OCI-LY7 (cell line): Measurements from ENCODE around the gene TACR1. TPM values are rescaled to one million over a fixed set of nuclear protein-coding genes. Genes with fewer than 3 reads are reported as not detected.

ENCODE experiments used
- BruUV-seq: library from RNA; stranded (reverse); fragments of 400-500 nt; replicated peaks from 2 replicates; lab custom pipeline; 2021; lab: Mats Ljungman, UMichigan
- CTCF ChIA-PET: fragments of 300-600 bp; sonication (Branson Sonifier 250); formaldehyde crosslinking; loops from one replicate; lab custom pipeline; 2022; ENCODE audit warnings: antibody characterized with exemption; ENCODE audit not compliant: unreplicated experiment; lab: Charles Lee
- POLR2A ChIA-PET: fragments of 300-600 bp; sonication (Branson Sonifier 250); formaldehyde crosslinking; loops from one replicate; lab custom pipeline; 2022; ENCODE audit warnings: antibody characterized with exemption; lab: Charles Lee
- DNase-seq: peaks from one replicate; pipeline ENCODE4 v3.0.0-alpha.2; 2015; ENCODE audit warnings: low spot score
- H2AFZ ChIP-seq: fragments of 200-600 bp; sonication (generic), shearing (Covaris generic); 2 replicates; pipeline ENCODE4 v1.6.1; 2014; ENCODE audit warnings: mild to moderate bottlenecking, antibody characterized with exemption, low read length, moderate library complexity
- H3K27ac ChIP-seq: fragments of 200-600 bp; sonication (generic); 2 replicates; pipeline ENCODE4 v1.5.1; 2014; ENCODE audit warnings: mixed run types, low read depth, mild to moderate bottlenecking, moderate library complexity, low read length, inconsistent platforms; ENCODE audit not compliant: poor library complexity, severe bottlenecking
- H3K36me3 ChIP-seq: fragments of 200-600 bp; sonication (generic); 2 replicates; pipeline ENCODE4 v1.6.1; 2014; ENCODE audit warnings: mild to moderate bottlenecking, antibody characterized with exemption, low read length, moderate library complexity, mixed read lengths; ENCODE audit not compliant: insufficient read depth
- H3K4me1 ChIP-seq: fragments of 200-600 bp; sonication (generic); 2 replicates; pipeline ENCODE4 v1.5.1; 2014; ENCODE audit warnings: mild to moderate bottlenecking, low read length; ENCODE audit not compliant: insufficient read depth, poor library complexity, severe bottlenecking
- H3K4me2 ChIP-seq: fragments of 200-600 bp; sonication (generic); 2 replicates; pipeline ENCODE4 v1.6.1; 2014; ENCODE audit warnings: mild to moderate bottlenecking, low read length
- H3K4me3 ChIP-seq: fragments of 200-600 bp; sonication (generic); 2 replicates; pipeline ENCODE4 v1.5.1; 2014; ENCODE audit warnings: mild to moderate bottlenecking, low read depth, low read length; ENCODE audit not compliant: poor library complexity, severe bottlenecking
- H3K79me2 ChIP-seq: fragments of 200-600 bp; sonication (generic); 2 replicates; pipeline ENCODE4 v1.6.1; 2016; ENCODE audit warnings: low read depth, mild to moderate bottlenecking, low read length, moderate library complexity, mixed read lengths; ENCODE audit not compliant: insufficient read depth
- H3K9me2 ChIP-seq: fragments of 200-600 bp; sonication (generic); 2 replicates; pipeline ENCODE4 v1.6.1; 2016; ENCODE audit warnings: mild to moderate bottlenecking, low read length, mixed read lengths; ENCODE audit not compliant: insufficient read depth
- H3K9me3 ChIP-seq: fragments of 200-600 bp; sonication (generic); 2 replicates; pipeline ENCODE4 v1.6.1; 2014; ENCODE audit warnings: mild to moderate bottlenecking, mixed run types, low read length, mixed read lengths
- H4K20me1 ChIP-seq: fragments of 200-600 bp; sonication (generic); 2 replicates; pipeline ENCODE4 v1.6.1; 2014; ENCODE audit warnings: mild to moderate bottlenecking, antibody characterized with exemption, low read length, moderate library complexity, mixed read lengths; ENCODE audit not compliant: insufficient read depth
- EZH2phosphoT487 ChIP-seq: fragments of 200-600 bp; sonication (generic); IDR thresholded peaks from 2 replicates; pipeline ENCODE4 v1.6.1; 2018; ENCODE audit warnings: low read depth, borderline replicate concordance, mild to moderate bottlenecking, mixed run types, antibody characterized with exemption, low read length, moderate library complexity, mixed read lengths
- intact Hi-C: fragments of 100-400 bp; cut with micrococcal nuclease; formaldehyde crosslinking; loops from one replicate; pipeline ENCODE4 v1.10.0; 2022; ENCODE audit not compliant: unreplicated experiment
- total RNA-seq, 2 experiments: library from RNA; depleted of rRNA in 1 of 2; stranded (reverse); fragments of >200 nt in 1 of 2; shearing (Covaris generic) in 1 of 2; gene quantifications; 2 replicates each; pipeline ENCODE4 v1.2.3, GENCODE V29; 2014 to 2022
- TF ChIP-seq, protein P1 (sequence below): fragments of 200-600 bp; sonication (generic); conservative IDR thresholded peaks from 2 replicates; pipeline ENCODE4 v1.5.1; 2014; ENCODE audit warnings: mild to moderate bottlenecking, antibody characterized with exemption, low read length, moderate library complexity, mixed read lengths

The TACR1 gene
- total RNA-seq, 2 experiments from 2014 or later: not detected

DNA sequence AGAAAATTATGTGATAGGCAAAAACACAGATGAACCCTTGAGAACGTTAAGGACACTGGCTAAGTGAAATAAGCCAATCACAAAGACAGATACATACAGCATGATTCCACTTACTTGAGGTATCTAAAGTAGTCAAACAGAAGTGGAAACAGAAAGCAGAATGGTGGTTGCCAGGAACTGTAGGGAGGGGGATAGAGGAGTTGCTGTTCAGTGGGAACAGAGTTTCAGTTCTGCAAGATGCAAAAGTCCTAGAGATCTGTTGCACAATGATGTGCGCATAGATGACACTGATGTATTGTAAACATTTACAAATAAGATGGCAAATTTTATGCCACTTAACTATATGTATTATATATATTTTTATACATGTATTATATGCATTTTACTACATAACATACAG lies 181.2 kb downstream of the TACR1 start:
- intact Hi-C loops: no loop called here
- CTCF ChIA-PET: no interaction called here
- no peak overlapping the region for H3K4me3 ChIP-seq

DNA sequence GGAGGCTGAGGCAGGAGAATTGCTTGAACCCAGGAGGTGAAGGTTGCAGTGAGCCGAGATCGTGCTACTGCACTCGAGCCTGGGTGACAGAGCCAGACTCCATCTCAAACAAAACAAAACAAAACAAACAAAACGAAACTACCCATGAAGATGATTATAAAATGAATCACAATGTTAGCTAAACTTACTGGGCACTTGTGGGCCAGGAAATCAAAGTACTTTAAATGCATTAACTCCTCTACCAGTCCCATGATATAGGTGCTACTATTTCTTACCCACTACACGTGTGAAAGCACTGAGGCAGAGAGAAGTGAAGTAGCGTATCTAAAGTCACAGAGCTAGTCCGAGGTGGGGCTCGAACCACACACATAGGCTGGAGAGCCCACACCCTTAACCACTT lies 187.2 kb downstream of the TACR1 start:
- peak overlapping the region; percentile 70 for H2AFZ ChIP-seq
- peaks cover 14% of the 10 kb centered on the region for H3K4me1 ChIP-seq
- H3K9me2 ChIP-seq: no peaks in the 10 kb centered on the region
- CTCF ChIA-PET: no interaction called here
- H3K36me3 ChIP-seq: no peaks in the 10 kb centered on the region
- peak overlapping the region; percentile 32 for H3K4me3 ChIP-seq
- H4K20me1 ChIP-seq: no peaks in the 10 kb centered on the region
- no peaks in the 10 kb centered on the region for H3K79me2 ChIP-seq
- POLR2A ChIA-PET: interaction anchor here (0.5 to 1.1 kb wide), 3 partner anchors 10 to 416 kb away, joined by 3 read pairs; no protein-coding TSS in a partner anchor
- peak overlapping the region; percentile 56 for H3K4me2 ChIP-seq
- TF ChIP-seq, protein P1, sequence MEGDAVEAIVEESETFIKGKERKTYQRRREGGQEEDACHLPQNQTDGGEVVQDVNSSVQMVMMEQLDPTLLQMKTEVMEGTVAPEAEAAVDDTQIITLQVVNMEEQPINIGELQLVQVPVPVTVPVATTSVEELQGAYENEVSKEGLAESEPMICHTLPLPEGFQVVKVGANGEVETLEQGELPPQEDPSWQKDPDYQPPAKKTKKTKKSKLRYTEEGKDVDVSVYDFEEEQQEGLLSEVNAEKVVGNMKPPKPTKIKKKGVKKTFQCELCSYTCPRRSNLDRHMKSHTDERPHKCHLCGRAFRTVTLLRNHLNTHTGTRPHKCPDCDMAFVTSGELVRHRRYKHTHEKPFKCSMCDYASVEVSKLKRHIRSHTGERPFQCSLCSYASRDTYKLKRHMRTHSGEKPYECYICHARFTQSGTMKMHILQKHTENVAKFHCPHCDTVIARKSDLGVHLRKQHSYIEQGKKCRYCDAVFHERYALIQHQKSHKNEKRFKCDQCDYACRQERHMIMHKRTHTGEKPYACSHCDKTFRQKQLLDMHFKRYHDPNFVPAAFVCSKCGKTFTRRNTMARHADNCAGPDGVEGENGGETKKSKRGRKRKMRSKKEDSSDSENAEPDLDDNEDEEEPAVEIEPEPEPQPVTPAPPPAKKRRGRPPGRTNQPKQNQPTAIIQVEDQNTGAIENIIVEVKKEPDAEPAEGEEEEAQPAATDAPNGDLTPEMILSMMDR: no peak
- no peak for TF ChIP-seq EZH2phosphoT487
- DNase-seq: peak; percentile 37
- H3K27ac ChIP-seq: no peak overlapping the region
- no TSS peak for BruUV-seq
- H3K9me3 ChIP-seq: peaks cover 10% of the 10 kb centered on the region; the same call in 1 of the 2 replicates
- intact Hi-C loops: no loop called here

More for the DNA sequence above, 181.2 kb downstream of the TACR1 start:
- H3K9me3 ChIP-seq: peaks cover 10% of the 10 kb centered on the region; the same call in 1 of the 2 replicates
- H4K20me1 ChIP-seq: no peaks in the 10 kb centered on the region
- DNase-seq: no peak
- no peak overlapping the region for H3K27ac ChIP-seq
- no peaks in the 10 kb centered on the region for H3K36me3 ChIP-seq
- no peak overlapping the region for H2AFZ ChIP-seq
- TF ChIP-seq, protein P1: no peak
- TF ChIP-seq EZH2phosphoT487: no peak
- no peak overlapping the region for H3K4me2 ChIP-seq
- H3K4me1 ChIP-seq: no peaks in the 10 kb centered on the region
- H3K9me2 ChIP-seq: no peaks in the 10 kb centered on the region
- no peaks in the 10 kb centered on the region for H3K79me2 ChIP-seq
- POLR2A ChIA-PET: no interaction called here
- no TSS peak for BruUV-seq

DNA sequence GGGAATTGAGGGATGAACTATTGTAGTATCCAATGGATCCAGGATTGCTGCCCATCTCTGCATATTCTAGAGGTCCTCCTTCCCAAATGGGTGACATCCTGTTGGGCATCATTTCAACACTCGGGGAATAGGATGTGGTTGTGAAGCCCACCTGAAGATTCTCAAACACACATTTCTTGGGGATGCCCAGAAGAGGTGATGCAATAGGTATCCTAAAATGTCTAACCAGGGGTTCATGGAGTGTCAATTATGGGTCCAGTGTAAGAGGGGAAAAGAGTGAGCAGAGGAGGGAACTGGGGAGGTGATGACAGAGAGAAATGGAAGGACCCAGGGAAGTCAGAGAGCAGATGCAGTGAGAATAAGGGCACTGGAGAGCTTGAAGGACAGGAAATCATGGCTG lies 188.7 kb downstream of the TACR1 start:
- DNase-seq: no peak
- Histone ChIP-seq H3K9me3 (peaks cover 10% of the 10 kb centered on the region; the same call in 1 of the 2 replicates), H3K9me2 (no peaks in the 10 kb centered on the region), H3K27ac (no peak overlapping the region), H3K4me2 (no peak overlapping the region), H2AFZ (no peak overlapping the region), H3K79me2 (no peaks in the 10 kb centered on the region), H3K4me1 (peaks cover 14% of the 10 kb centered on the region), H3K4me3 (no peak overlapping the region), H4K20me1 (no peaks in the 10 kb centered on the region), H3K36me3 (no peaks in the 10 kb centered on the region)
- TF ChIP-seq, protein P1: no peak
- TF ChIP-seq EZH2phosphoT487: no peak
- intact Hi-C loops: no loop called here
- ChIA-PET POLR2A (interaction anchor here (1.7 kb wide), 1 partner anchor 9 kb away, joined by 3 read pairs; no protein-coding TSS in a partner anchor), CTCF (no interaction called here)
- BruUV-seq: no TSS peak
